HG02642 (cell line): Measurements from ENCODE around the gene ACY1.

Experiments used
- ATAC-seq: cut with Tn5 transposase; IDR thresholded peaks from one replicate; pipeline ENCODE4 v1.9.1; 2021; ENCODE audit warnings: mild to moderate bottlenecking; ENCODE audit not compliant: unreplicated experiment, poor library complexity

ACY1 gene

GRCh38 chr3:51945926-51946705, 37.2 kb upstream of the ACY1 start:
- ATAC-seq, result no peak

- ATAC-seq, result no peak
These were observed 36.5 kb upstream of the ACY1 start for GRCh38 chr3:51946796-51947195.

DNA sequence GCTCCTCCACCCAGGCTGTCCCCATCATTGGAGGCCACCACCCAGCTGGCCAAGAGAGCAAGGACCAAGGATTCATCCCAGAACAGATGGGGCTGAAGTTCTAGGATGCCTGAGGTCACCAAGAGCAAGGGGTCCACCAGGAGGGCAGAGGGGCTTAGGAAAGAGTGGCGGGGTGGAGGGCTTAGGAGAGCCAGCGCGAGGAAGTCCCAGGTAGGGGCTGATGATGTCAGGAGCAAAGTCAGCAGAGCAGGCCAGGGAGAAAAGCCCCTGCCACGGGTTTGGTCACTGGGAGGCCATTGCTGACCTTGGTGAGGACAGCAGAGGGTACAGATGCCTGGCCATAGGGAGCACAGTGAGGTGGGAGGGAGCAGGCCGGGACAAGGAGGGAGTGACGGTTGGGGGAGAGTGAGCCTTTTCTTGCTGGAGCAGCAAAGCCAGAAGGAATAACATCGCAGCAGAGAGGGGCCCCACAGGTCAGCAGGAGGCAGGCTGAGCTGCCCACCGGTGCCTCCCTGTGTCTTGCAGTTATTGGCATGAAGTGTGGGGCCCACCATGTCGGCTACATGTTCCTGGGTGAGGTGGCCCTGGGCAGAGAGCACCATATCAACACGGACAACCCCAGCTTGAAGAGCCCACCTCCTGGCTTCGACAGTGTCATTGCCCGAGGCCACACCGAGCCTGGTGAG, 36.0 kb upstream of the ACY1 start:
- no peak for ATAC-seq

- no peak for ATAC-seq
These were observed 35.2 kb upstream of the ACY1 start for GRCh38 chr3:51948016-51948580.

- ATAC-seq, result no peak
These were observed 34.2 kb upstream of the ACY1 start for GRCh38 chr3:51949121-51949520.

DNA sequence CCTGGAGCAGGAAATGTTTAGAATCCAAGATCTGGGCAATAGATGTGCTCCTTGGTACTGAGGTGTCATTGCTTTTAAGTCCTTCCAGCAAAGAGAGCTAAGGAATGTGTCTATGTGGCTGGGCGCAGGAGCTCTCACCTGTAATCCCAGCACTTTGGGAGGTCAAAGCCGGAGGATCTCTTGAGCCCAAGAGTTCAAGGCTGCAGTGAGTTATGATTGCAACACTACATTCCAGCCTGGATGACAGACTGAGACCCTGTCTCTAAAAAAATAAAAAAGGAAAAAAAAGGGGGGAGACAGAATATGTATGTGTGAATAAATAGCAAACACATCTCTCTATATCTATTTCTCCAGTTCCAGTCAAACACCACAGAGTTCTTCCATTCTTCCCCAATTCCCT, 32.4 kb upstream of the ACY1 start:
- no peak for ATAC-seq

GRCh38 chr3:51953445-51953844, 29.9 kb upstream of the ACY1 start:
- ATAC-seq, result no peak

- no peak for ATAC-seq
These were observed 29.2 kb upstream of the ACY1 start for GRCh38 chr3:51954105-51954504.

- ATAC-seq, result no peak
These were observed 28.6 kb upstream of the ACY1 start for GRCh38 chr3:51954713-51955112.

DNA sequence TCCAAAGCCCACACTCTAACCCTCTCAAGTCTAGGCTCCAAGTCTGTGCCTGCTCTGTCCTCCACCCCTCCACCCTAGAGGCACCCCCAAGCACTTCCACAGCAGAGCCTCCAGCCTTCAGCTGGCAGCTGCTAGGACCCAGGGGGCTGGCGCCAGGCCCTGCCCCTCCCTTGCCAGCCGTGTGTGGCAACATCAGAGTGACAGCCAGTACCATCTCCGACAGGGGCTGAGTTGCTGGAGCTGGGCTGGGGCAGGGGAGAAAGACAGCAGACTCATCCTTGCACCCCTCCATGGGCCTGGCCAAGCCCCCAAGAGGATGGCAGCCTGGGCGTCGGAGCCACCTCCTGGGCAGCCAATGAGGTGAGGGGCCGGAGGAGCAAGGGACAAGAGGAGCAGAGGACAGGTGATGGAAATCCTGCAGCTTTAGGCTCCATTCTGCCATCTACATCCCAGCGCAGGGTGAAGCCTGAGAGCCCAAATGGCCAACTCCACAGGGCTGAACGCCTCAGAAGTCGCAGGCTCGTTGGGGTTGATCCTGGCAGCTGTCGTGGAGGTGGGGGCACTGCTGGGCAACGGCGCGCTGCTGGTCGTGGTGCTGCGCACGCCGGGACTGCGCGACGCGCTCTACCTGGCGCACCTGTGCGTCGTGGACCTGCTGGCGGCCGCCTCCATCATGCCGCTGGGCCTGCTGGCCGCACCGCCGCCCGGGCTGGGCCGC, 28.0 kb upstream of the ACY1 start, which contains the start of gene GPR62:
TSS of gene GPR62 (plus strand) at position 207 of the 718 bp plus-strand sequence. CDS start at position 479, 272 bp downstream.
- no peak for ATAC-seq

DNA sequence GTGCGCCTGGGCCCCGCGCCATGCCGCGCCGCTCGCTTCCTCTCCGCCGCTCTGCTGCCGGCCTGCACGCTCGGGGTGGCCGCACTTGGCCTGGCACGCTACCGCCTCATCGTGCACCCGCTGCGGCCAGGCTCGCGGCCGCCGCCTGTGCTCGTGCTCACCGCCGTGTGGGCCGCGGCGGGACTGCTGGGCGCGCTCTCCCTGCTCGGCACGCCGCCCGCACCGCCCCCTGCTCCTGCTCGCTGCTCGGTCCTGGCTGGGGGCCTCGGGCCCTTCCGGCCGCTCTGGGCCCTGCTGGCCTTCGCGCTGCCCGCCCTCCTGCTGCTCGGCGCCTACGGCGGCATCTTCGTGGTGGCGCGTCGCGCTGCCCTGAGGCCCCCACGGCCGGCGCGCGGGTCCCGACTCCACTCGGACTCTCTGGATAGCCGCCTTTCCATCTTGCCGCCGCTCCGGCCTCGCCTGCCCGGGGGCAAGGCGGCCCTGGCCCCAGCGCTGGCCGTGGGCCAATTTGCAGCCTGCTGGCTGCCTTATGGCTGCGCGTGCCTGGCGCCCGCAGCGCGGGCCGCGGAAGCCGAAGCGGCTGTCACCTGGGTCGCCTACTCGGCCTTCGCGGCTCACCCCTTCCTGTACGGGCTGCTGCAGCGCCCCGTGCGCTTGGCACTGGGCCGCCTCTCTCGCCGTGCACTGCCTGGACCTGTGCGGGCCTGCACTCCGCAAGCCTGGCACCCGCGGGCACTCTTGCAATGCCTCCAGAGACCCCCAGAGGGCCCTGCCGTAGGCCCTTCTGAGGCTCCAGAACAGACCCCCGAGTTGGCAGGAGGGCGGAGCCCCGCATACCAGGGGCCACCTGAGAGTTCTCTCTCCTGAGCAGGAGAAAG, 27.2 kb upstream of the ACY1 start:
- no peak for ATAC-seq

DNA sequence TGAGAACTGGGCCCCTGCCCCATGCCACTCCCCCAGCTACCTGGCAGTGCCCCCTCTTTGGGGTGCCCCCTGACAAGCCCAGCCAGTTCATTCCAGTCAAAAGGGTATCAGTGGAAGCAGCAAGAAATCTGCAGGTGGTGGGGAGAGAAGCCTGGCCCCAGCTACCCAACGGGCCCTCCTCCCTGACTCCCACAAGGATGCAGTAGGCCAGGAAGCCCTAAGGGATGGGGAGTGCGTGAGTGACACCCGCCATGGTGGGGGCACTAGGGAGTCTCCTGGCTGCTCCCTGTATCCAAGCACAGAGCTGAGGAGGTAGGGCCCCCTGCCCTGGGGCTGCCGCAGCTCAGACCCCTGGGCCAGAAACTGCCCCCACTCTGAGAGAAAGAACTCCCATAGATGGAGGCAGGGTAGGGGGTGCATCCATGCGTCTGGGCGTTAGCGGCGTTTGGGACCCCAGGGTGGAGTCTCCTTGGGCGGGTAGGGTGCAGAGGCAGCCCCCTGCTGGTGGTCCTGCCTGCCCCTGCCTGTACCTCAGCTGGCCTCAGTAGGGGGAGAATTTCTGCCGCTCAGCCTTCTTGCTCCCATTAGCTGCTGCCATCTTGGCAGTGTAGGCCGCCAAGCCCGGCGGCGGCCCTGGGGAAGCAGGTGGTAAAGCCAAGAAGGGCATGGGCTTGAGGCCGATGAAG, 25.7 kb upstream of the ACY1 start:
- no peak for ATAC-seq

DNA sequence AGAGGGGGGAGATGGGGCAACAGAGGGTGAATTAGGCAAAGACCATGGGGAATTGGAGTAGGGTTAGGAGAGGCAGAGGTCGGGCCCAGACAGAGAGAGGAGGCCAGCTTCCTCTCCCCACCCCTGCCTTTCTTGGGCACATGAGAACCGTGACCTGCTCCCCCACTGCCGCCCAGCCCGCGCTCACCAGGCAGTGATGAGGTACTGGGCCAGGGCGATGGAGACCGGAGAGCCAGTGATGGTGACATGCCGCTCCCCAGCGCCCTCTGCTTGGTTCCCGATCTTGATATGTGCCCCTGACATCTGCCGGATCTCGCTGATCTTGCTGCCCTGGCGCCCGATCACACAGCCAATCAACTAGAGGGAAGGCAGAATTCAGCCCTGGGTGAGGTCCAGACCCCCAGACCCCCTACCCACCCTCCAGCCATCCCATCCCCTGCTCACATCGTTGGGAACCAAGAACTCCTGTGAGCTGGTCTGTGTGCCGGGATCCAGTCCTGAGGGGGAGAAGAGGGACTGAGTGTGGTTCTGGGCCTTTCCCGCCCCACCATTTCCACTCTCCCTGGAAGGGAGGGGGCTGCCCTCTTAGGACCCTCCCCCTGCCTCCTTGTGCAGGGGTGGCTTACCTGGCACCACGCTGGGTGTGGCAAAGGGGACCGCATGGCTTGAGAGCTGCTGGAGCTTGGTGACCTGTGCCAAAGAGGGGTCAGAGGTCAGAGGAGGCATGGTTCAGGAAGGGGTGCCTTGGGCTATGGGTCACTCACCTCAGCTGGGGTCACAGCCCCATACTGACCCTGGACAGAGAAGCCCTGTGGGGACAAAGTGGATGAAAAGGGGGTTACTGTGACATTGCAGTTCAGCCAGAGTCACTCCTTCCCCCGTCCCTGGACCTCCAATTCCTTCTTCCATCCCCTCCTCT, 24.5 kb upstream of the ACY1 start:
- no peak for ATAC-seq

GRCh38 chr3:51959651-51960050, 23.7 kb upstream of the ACY1 start:
- ATAC-seq, result no peak

DNA sequence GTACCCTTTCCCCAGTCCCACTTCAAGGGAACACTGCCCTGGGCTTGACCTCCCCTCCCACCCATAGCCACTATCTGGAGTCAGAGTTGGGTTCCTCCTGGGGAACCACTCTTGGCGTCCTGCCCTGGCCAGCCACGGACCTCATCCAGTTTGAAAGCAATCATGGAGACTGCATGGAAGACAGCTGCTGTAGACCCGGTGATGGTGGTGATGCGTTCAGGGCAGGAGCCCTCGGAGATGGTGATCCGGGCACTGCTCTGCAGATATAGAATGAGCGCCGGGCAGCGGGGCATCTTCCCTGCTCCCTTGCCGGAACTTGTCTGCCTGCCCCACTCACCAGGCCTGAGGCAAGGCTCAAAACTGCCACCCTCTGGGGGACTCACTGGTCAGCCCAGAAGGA, 22.9 kb upstream of the ACY1 start:
- ATAC-seq, result no peak

DNA sequence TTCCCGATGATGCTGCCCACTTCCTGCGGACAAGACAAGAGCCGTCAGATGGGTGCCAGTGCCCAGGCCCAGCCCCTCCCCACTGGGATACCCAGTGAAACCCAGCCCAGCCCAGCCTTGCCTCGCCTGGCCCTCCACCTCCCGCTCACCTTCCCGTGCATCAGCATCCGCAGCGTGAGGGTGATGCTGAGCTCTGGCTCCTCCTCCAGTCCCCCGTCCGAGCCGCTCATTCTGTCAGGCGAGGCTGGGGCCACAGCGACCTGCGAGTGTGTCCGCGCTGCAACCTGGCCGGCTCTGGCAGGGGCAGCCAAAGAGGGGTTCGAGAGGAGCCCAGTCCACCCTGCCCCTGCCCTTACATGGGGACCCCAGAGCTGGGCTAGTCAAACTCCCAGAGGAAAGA, 22.3 kb upstream of the ACY1 start:
- ATAC-seq, result no peak

- ATAC-seq, result no peak
These were observed 21.4 kb upstream of the ACY1 start for GRCh38 chr3:51961602-51962569.
